T-helper 22 cell (primary cell): ENCODE data around the gene COX20.
"Not testable (repeated sequence)": the region's sequence is repeated elsewhere in the genome, so short reads cannot be mapped to it uniquely, and the experiment has no call there.

ENCODE experiments used
- DNase-seq: peaks from one replicate; pipeline ENCODE4 v3.0.0-alpha.2; 2020; ENCODE audit warnings: low read depth

COX20 gene

DNA sequence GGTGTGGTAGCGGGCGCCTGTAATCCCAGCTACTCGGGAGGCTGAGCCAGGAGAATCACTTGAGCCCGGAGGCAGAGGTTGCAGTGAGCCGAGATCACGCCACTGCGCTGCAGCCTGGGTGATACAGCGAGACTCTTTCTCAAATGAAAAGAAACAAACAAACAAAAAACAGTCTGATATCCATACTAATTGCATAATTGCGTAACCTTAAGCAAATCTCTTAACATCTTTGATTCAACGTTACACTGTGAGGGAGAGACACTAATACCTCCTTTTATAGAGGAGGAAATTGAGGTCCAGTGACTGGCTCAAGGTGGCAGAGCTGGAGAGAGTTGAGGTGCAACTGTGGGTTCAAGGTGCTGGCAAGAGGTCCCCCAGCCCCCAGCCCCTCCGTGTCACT, 12.6 kb upstream of the COX20 start:
- no peak for DNase-seq

DNA sequence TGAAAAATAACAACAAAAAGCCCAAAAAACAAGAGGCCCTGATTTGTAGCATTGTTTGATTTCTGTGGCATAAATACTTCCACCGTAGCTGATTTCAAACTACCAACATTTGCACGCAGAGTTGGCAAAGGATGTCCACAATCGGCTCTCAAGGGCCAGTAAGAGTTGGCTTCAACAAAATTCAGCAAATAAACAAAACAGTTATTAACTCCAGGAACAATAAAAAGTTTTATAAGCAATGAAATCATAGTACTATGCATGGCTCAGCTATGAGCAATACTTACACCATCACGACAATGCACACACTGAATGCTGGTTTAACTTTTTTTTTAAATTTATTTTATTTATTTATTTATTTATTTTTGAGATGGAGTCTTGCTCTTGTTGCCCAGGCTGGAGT, 8.7 kb upstream of the COX20 start:
- no peak for DNase-seq

DNA sequence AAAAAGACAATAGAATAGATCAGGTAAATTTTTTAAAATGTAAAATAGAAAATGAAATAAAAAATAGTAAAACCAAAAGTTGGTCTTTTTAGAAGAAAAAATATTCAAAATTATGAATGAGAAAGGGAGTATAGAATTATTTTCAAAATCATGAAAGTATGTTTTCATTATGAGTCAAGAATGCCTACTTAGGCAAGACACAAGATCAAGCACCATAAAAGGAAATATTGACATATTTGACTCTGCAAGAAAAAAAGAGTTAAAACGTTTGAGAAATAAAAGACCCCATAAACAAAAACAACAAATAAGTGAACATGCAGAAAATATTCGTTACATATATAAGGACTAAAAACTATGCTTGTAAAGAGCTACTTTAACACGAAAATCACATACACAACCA, 4.8 kb upstream of the COX20 start:
- DNase-seq = no peak

DNA sequence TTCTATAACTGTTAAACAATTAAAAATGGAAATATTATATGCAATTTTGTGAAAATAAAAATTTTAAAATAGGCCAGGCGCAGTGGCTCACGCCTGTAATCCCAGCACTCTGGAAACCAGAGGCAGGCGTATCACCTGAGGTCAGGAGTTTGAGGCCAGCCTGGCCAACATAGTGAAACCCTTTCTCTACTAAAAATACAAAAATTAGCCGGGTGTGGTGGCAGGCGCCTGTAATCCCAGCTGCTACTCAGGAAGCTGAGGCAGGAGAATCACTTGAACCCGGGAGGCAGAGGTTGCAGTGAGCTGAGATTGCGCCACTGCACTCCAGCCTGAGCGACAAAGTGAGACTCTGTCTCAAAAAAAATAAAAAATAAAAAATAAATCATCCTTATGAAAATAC, 2.2 kb upstream of the COX20 start:
- not testable (repeated sequence) for DNase-seq

DNA sequence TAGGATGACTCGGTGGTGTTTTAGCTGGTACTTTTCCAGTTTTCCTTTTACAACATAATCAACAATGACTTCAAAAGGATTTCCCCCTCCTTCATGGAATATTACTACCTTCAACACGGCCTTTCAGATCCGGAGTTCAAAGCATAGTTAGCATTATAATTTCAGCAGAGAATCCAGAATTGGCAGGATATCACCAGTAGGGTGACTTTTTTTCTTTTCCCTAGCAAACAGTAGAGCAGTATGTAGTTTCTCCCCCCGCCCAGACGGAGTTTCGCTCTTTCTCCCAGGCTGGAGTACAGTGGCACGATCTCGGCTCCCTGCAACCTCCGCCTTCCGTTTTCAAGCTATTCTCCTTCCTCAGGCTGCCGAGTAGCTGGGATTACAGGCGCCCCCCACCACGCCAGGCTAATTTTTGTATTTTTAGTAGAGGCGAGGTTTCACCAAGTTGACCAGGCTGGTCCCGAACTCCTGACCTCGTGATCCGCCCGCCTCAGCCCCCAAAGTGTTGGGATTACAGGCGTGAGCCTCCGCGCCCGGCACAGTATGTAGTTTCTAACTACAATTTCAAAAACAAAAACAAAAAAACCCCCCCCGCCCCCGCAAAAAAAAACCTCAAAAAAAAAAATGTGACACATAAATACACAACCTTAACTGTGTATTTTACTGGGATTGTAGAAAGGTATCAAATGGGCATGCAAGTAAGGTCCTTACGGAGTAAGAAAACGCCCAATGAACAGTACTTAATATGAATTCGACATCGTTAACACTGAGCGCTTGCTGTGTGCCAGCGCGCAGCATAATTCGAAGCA, 1.5 kb upstream of the COX20 start:
- DNase-seq = peak; percentile 37

DNA sequence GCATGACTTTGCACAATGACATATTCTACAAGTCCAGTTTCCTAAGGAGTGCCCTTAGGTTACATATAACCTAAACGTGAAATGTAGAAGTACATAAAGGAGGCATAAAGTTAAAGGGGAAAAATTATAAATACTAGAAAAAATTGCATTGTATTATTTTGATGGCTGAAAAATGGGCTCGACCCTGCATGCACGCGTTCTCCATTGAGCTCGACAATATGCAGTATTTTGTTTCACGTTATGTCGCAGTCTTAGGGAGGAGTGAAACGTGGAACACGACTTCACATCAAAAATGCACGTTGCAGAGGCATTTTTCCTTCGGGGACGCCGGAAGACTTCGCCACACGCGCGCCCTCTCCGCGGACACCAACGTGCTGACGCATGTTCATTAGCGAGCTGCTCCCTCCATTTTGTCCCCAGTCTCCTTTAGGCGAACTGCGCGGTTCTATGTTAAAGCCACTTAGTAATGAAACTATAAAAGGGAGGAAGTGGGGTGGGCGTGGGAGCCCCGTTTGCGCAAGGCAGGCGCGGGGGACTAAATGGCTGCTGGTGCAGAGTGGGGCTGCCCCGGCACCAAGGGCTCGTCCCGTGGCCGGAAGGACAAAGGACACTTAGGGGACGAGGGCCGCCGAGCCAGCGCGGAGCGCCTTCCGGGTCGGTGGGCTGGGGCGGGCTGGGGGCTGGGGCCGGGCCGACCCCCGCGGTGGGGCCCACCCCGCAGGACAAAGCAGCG, 749 bp upstream of the COX20 start:
- DNase-seq = peak; percentile 85

DNA sequence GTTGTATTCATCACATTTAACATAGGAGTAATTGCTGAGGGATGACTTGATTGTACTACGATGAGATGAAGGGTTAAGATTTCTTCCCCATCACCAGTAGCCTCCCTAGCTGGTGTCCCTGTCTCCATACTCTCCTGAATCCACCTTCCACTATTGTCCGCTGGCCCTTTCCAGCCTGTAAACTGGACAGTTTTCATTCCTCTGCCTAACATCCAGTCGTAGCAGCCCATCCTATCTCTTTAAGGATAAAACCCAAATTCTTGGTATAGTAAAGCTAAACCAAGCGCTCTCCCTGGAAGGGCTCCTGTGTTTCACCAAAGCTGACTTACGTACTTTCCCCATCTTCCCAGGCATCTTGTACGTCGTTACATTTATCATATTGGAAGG, 670 bp downstream of the COX20 start:
- DNase-seq = no peak

DNA sequence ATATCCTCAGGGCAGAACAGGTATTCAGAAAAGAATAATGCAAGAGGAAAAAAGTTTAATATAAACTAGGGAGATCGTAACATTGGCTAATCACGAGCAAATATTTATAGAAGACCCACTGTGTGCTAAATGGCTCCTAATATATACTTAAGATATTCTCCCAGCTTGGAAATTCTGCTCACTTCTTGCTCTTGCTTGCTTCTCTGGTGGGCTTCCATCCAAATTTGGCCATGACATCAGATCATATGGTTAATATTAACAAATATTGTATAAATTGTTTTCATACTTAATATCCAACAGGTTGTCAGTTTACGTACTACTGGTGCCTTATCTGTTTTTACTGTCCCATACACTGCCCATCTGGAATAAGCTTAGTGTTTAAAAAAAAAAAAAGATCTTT, 1.1 kb downstream of the COX20 start:
- DNase-seq = no peak

DNA sequence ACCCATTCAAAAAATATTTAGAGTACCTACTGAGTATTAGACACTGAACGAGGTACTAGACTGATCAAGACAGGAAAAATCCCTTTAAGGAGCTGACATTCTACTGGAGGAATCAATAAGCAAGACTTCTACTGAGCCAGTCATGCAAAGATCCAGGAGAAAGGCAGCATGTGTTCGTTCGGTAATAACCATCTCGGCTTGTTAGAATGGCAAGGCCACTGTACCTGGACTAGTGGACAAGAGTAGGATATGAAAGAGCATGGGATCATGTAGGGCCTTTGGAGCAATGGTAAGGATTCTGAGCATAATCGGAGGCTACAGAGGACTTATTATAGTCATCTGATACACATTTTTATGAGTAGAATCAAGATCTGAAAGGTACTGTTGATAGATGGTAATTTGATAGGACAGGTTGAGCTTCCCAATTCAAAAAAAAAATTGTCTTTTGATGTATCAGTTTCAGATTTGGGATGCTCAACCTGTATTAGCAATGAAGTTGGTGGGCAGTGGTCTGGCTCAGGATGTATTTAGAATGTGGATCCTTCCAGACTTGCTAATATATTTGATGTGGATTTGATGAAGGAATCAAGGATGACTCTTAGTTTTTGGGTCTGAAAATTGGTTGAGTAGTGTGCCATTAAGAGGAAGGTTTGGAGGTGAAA, 2.3 kb downstream of the COX20 start:
- DNase-seq = no peak

DNA sequence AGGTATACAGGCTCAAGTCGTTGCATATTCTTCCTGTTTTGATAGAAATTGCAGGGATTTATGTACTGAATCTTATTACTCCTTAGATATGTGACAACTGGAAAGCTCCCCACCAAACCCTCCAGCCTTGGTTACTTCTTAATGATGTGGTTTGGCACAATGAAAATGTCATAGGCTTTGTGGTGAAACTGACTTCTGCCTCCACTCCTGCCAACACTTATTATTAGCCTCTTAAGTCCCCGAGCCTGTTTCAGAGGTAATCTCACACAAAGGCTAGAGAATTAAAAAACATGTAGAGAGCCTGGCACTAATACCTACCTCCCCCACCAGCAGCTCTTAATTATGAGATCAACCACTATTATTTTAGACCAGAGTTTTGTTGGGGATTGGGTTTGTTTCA, 4.2 kb downstream of the COX20 start:
- no peak for DNase-seq

DNA sequence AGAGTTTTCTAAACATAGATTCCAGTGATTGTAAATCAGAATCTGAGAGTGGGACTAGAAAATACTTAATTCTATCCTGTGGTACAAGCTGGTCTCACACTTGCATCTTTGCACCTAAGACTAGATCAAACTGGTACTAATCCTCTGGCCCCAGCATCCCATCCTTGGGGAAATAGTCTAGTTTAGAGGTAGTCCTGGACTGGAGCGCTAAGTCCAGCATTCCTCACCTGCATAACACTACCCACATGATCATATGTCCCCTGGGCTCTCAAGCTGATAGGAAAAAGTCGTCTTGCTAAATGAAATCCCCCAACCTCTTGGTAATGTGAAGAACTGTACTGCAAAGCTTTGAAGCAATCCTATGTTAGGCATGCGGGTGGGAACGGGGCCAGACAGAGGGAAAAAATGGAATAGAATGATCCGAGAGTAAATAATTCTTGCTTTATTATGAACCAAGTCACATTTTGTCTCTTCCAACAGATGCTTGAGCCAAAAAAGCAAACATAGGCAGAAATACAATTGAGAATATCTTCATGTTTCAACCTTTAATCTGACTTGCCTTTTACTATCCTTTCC, 4.8 kb downstream of the COX20 start:
- no peak for DNase-seq

DNA sequence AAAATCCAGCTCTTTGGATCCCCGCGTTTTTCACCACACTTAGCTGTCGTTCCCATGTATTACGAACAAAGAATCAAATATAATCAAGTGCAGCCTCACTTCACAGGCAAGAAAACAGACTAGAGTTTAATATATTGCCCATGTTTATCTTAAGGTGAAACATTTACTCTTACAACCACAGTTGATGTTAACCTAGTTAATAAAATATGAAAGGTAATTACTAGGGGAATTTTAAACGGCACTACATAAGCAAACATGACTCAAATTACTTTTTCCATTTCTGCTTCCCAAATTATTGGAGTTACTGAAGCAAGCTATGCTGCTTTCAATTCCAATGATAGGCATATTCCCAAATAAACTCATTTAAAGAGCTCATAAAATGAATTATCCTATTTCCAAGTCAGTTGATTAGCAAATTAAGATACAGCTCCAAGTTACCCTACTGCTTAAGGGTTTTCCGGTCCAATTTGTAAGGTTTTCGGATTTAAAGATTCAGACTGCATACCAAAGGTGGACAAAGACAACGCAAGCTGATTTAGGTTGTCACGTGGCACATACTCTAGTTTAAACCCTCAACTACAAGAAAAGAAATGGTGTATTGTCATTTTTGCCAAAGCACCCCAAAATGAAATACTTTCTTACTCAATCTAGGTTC, 5.9 kb downstream of the COX20 start:
- DNase-seq = no peak

DNA sequence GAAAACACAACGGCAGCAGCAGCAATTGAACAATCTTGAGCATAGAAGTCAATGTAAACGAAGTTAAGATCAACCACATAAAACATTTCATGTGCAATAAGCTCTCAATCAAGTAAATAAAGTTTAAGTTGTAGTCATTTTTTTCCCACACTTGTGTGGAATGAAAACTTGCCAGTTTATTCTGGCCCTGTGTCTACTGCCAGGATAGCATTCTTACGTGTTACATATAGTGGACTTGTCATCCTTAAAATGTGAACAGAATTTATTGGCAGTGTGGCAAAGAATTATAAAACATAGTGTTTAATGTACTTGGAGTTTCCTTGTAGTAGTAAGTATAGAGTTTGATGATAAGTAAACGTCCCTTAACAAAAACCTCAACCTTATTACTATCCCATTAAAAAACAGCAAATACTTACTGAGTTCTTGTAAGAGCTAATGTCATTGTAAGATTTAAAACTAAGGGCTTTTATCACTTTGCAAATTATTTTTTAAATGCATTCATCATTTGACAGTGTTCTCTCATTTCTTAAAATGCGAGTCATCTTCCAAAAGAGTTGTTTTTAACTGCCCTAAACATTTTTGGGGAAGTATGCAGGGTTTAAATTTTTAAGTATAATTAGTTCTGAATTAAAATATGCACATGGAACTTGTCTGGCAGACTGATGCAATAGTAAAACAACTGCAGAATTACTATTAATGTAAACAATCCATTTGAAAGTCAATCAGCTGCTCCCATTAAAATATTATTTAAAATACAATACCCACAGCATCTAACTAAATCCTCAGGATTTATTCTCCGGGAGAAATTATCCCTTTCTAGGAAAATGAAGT, 7.9 kb downstream of the COX20 start:
- no peak for DNase-seq

DNA sequence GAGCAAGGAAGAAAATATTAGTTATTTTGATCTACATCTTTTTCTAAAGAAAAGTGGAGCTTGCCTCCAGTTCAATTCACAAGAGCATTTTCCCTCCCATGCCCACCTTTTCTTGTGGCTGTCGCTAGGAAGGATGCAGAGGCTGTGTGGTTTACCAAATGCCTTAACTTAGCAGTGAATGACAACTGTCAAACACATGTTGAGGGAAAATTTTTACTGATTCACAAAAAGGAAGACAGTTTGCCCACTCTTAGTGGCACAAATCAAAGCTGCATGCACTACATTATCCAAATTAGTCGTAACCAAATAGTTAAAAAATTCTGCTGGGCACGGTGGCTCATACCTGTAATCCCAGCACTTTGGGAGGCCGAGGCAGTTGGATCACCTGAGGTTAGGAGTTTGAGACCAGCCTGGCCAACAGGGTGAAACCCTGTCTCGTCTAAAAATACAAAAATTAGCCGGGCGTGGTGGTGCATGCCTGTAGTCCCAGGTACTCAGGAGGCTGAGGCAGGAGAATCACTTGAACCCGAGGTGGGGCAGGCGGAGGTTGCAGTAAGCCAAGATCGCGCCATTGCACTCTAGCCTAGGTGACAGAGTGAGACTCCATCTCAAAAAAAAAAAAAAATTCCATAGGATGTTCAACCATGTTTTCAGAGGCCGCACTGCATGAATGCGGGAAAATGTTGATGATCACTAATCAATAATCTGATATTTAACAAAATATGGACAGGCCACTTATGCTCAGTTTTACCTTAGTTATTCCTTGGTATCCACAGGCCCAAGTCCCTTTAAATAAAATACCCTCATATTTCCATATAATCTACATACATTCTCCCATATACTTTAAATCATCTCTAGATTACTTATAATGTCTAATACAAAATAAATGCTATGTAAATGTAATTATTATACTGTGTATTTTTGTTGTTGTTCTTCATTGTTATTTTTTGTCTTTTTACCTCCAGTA, 9.0 kb downstream of the COX20 start:
- no peak for DNase-seq

DNA sequence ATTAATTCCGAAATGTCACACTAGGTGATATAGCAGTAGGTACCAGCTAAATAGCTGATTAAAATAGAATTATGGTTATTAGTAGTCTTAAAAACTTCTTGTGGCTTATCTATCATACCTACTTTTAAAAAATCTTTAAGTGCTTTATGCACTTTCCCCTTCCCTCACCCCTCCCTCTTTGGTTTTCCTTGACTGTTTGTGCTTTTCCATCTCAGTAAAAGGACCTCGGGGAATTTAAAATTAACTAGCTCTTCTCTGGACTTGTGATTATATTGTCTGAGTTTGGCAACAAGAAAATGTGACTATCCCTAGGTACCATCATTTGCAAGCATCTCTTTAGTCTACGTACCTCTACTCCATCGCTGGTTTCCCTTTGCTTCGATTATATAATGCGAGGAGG, 11.2 kb downstream of the COX20 start:
- DNase-seq = no peak

DNA sequence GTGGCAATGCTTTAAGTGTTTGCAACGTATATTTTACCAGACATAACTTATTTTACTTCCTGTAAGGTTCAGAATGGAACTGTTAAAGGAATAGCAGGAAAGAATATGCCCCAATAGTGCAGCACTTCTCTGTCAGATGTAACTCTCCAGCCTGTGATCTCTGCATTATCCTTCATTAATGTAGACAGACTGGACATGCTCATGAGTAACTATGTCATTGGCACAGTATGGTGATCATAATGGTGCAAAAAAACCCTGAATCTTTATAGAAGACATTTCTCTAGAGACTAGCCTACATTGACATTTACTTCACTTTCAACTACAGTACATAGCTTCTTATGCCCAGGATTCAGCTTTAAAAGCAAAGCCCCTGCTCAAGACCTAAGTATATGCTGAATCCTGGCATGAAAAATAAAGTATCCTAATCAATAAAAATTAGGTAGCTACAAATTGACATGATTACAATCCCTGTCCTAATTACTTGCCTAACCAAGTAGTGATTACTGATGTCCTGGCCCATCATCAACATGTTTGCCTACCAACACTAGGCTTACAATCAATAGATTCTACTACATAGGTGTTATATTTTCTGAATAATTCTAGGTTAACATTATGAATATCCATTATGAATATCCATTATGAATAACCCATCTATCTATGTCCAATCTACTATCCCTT, 13.9 kb downstream of the COX20 start:
- no peak for DNase-seq

DNA sequence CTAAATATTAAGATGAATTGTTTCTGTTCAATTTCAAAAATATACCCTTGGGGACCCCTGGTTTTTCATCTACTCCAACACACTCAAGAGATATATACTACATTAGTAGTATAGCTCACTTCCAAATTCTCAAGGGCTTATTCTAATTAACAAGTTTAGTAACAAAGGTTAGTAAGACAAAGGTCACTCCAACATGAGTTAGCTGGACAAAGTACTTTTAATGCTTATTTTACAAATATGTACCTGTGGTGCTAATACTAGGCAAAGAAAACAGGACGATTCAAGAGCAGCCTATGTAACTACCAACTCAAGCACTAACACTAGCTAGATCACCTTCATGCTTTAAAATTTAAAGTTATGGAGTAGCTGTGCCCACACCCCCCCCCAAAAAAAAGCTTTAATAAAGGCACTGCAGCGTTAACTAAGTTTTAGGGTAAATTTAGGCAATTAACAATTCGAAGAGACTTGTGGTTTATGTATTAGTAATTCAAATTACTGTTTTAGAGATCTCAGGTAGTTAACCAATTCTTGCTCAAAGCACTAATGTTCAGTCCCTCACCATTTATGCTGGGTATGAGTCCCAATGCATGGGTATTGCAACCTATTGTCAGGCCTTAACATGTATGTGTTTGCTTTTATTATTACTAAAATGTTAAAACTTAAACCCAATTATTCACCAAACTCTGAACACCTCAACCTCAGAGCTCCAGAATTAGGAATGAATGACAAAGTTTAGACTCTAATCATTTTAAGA, 14.8 kb downstream of the COX20 start:
- DNase-seq = no peak

DNA sequence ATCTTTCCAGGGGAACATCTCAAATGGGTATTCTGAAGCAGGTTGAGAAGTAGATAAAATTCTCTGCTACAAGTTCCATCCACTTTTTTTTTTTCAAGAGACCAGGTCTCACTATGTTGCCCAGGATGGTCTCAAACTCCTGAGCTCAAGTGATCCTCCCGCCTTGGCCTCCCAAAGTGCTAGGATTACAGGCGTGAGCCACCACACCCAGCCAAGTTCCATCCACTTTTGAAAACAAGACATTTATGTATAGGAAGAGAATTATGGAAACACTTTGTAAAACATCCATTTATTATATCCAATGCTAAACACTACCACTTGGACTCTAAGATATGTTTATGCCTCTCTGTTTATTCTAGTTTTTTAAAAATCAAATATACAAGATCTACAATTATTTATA, 15.4 kb downstream of the COX20 start:
- no peak for DNase-seq
